Measurements from ENCODE around the gene TMEM204. TPM values are rescaled to one million over a fixed set of nuclear protein-coding genes. Genes with fewer than 3 reads are reported as not detected.

The TMEM204 gene
- total RNA-seq, 1 experiment from 2014 or later: 0.29 TPM

DNA sequence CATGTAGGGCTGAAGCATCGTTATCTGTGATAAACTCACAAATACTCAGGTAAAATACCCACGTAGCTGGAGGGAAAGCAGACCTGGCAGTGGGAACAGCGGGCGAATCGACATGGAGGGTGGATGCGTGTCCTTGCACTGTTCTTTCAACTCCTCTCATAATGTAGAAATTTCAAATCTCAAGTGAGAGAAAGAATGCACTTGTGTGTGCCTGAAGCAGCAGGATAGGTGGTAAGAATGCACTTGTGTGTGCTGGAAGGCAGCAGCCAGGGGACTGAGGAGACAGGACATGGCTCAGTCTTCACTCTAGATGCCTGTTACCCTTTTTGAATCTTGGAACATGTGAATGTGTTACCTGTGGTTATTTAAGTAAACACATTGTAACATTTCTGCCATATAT, 68.0 kb downstream of the TMEM204 start:
- Histone ChIP-seq H3K9me3 (replicated peaks) (no peaks in the 10 kb centered on the region), H3K36me3 (no peaks in the 10 kb centered on the region), H3K4me3 (no peak overlapping the region), H3K27me3 (replicated peaks) (no peaks in the 10 kb centered on the region), H3K27ac (no peak overlapping the region), H3K4me1 (replicated peaks) (no peaks in the 10 kb centered on the region)
- no peak for DNase-seq (ENCODE audit: low read depth in 1 of 2, low spot score in 2 of 2)

DNA sequence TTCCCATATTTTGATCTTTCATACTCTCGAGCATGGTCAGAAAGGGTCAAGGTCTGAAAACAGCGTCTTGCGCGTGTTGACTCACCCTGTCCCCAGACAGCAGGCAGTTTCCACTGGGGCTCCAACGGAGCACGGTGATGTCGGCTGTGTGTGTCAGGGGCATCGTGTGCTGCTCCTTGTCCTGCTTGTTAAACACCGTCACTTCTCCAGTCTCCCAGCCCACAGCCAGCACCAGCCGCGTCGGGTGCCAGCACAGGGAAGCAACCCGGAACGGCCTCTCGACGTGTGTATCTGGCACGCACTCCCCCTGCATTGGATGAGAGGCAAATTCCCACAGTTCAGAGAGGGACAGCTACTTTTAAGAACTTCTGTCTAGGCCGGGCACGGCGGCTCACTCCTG, 68.8 kb downstream of the TMEM204 start:
- Histone ChIP-seq H3K4me1 (replicated peaks) (no peaks in the 10 kb centered on the region), H3K4me3 (no peak overlapping the region)
- DNase-seq (ENCODE audit: low read depth in 1 of 2, low spot score in 2 of 2): no peak

More for the DNA sequence above, 68.8 kb downstream of the TMEM204 start:
- Histone ChIP-seq H3K9me3 (replicated peaks) (no peaks in the 10 kb centered on the region), H3K36me3 (no peaks in the 10 kb centered on the region), H3K27ac (no peak overlapping the region), H3K27me3 (replicated peaks) (no peaks in the 10 kb centered on the region)

Other genes with a start within 250 kb of the TMEM204 start
- 45.2 and 77.4 TPM in 2 replicates for gene UBE2I, start 224.0 kb upstream of the TMEM204 start, total RNA-seq (2014; rRNA removed; shearing (Covaris generic))
- 1.2 and 3.1 TPM in 2 replicates for gene BAIAP3, start 200.0 kb upstream of the TMEM204 start, total RNA-seq (2014; rRNA removed; shearing (Covaris generic))
- 110 and 166 TPM in 2 replicates for gene TSR3, start 181.8 kb upstream of the TMEM204 start, total RNA-seq (2014; rRNA removed; shearing (Covaris generic))
- gene GNPTG, start 181.7 kb upstream of the TMEM204 start, total RNA-seq (2014; rRNA removed; shearing (Covaris generic)): 45.9 and 60.7 TPM in 2 replicates
- 17.7 and 23.0 TPM in 2 replicates for gene UNKL, start 119.0 kb upstream of the TMEM204 start, total RNA-seq (2014; rRNA removed; shearing (Covaris generic))
- gene UQCC4, start 112.9 kb upstream of the TMEM204 start, total RNA-seq (2014; rRNA removed; shearing (Covaris generic)): 25.3 and 25.6 TPM in 2 replicates
- not detected in 2 replicates for gene PERCC1, start 102.6 kb upstream of the TMEM204 start, total RNA-seq (2014; rRNA removed; shearing (Covaris generic))
- not detected in 2 replicates for gene CCDC154, start 89.1 kb upstream of the TMEM204 start, total RNA-seq (2014; rRNA removed; shearing (Covaris generic))
- gene CLCN7, start 58.6 kb upstream of the TMEM204 start, total RNA-seq (2014; rRNA removed; shearing (Covaris generic)): 19.8 and 26.6 TPM in 2 replicates
- not detected in 2 replicates for gene PTX4, start 44.7 kb upstream of the TMEM204 start, total RNA-seq (2014; rRNA removed; shearing (Covaris generic))
- 19.7 and 21.9 TPM in 2 replicates for gene TELO2, start 40.3 kb upstream of the TMEM204 start, total RNA-seq (2014; rRNA removed; shearing (Covaris generic))
- gene IFT140, start 78.4 kb downstream of the TMEM204 start, total RNA-seq (2014; rRNA removed; shearing (Covaris generic)): 5.4 and 5.9 TPM in 2 replicates
- 9.0 and 10.3 TPM in 2 replicates for gene CRAMP1, start 78.7 kb downstream of the TMEM204 start, total RNA-seq (2014; rRNA removed; shearing (Covaris generic))
- 180 and 352 TPM in 2 replicates for gene JPT2, start 144.6 kb downstream of the TMEM204 start, total RNA-seq (2014; rRNA removed; shearing (Covaris generic))
- gene MAPK8IP3, start 172.5 kb downstream of the TMEM204 start, total RNA-seq (2014; rRNA removed; shearing (Covaris generic)): 26.5 and 43.2 TPM in 2 replicates
- gene NME3, start 237.9 kb downstream of the TMEM204 start, total RNA-seq (2014; rRNA removed; shearing (Covaris generic)): 19.9 and 27.1 TPM in 2 replicates
- gene EME2, start 239.1 kb downstream of the TMEM204 start, total RNA-seq (2014; rRNA removed; shearing (Covaris generic)): 6.9 and 7.7 TPM in 2 replicates
- gene MRPS34, start 239.5 kb downstream of the TMEM204 start, total RNA-seq (2014; rRNA removed; shearing (Covaris generic)): 132 and 178 TPM in 2 replicates
- gene SPSB3, start 248.9 kb downstream of the TMEM204 start, total RNA-seq (2014; rRNA removed; shearing (Covaris generic)): 19.9 and 21.1 TPM in 2 replicates
- 117 and 127 TPM in 2 replicates for gene NUBP2, start 249.3 kb downstream of the TMEM204 start, total RNA-seq (2014; rRNA removed; shearing (Covaris generic))

All from SJSA1 (cell line).